ENCODE measurements around the gene CDH4.

DNA sequence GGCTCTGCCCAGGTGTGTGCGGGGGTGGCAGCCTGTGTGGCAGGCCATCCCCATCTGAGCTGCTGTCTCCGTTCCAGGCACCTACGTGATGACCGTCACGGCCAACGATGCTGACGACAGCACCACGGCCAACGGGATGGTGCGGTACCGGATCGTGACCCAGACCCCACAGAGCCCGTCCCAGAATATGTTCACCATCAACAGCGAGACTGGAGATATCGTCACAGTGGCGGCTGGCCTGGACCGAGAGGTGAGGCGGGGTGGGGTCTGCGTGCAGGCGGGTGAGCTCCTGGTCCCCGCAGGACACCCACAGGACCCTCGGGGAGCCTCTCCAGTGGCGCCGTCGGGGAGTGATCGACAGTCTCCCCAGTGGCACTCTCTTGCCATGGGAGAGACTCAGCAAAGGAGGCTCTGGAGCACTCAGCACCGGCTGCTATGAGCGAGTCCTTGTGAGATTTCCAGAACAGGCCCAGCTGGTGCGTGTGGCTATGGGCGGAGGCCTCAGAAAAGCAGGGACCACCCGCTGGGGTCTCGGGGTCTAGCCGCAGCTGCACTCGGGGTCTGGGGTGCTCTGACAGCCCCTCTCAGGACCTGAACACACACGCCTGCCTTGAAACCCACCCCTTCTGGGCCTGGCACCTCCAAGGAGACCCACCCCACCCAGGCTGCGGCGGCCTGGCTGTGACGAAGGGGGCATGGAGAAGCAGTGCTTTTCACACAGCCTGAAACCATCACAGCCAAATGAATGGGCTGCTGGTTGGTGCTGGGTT lies 621.8 kb downstream of the CDH4 start:
- TF ChIP-seq POLR2A (IDR thresholded peaks at IDR 0.05; ENCODE audit: low read length) (no peak), GATA1 (IDR thresholded peaks at IDR 0.05; ENCODE audit: low read depth, low read length) (no peak)
